Right forelimb (tissue), 1 donor: ENCODE results near the gene FHAD1.

Source experiments
- DNase-seq: peaks from one replicate; pipeline ENCODE4 v3.0.0-alpha.2; 2018

FHAD1 gene

DNA sequence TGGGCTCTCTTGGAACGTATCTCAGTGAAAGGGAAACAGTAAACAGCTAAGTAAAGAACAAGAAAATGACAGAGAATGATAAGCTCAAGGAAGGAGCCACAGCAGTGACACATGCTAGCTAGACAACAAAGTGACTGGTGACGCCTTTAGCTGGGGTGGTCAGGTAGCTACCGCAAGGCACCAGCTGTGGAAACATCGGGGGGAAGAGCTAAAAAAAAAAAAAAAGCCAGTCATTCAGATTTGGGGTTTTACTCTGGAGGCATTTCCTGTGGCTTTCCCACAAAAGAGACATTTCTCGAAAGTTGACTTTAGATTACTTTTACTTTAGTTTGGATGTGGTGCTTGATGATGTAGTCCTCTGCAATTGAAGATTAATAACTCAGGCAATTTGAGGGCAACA, 2.1 kb downstream of the FHAD1 start:
- no peak for DNase-seq

DNA sequence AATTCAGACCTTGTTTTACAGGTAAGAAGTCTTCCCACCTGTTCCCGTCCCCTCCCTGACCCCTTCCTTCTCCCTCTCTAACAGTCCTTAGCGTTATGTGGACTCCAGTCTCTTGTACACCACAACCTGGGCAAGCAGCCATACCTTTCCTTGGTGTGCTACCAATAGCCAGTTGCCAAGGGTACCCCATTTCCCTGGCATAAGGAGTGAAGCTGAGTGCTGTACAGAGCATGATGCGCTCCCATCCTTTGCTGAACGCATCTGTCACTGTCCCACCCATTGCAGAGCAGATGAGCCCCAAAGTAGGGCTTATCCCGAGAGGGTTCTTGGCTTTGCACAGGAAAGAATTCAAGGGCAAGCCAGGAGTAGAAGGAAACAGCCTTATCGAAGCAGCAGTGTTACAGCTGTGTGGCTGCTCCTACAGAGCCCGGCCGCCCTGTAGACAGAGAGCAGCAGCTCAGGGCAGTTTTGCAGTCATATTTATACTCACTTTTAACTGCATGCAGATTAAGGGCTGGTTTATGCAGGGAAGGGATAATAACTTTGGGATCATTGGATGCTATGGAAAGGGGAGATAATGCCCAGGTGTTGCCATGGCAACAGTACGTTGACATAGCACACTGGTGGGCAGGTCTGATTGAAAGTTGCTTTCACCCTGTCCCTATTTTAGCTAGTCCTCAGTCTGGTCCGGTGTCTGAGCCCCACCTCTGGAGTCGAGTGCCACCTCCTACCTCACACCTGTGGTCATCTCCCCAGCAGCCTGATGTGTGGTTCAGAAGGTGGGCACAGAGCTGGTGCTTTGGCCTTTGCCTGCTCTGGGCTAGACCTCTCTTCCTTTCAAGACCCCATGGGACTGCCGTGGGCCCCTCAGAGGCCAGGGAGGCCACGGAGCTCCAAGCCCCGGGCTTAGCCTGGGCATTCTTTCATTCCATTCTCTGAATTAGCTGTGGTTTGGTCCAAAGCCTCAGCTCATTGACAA, 5.1 kb downstream of the FHAD1 start:
- DNase-seq: no peak

DNA sequence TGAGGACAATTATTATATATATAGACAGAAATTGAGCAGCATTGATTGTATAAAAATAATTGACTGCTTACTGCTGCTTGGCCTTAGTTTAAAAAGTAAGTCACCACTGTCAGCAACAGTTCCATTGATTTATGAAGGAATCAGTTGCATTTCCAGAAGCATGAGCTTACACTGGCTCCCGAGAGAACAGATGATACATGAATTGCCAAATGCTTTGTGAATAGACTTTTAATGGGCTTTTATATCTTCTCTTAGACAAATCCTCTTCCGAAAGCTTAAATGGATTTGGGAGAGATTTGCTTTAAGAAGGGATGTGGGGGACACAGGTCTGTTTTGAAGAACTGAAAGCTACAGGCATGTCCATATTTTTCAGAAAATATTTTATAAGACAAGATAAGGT, 7.5 kb downstream of the FHAD1 start:
- no peak for DNase-seq

DNA sequence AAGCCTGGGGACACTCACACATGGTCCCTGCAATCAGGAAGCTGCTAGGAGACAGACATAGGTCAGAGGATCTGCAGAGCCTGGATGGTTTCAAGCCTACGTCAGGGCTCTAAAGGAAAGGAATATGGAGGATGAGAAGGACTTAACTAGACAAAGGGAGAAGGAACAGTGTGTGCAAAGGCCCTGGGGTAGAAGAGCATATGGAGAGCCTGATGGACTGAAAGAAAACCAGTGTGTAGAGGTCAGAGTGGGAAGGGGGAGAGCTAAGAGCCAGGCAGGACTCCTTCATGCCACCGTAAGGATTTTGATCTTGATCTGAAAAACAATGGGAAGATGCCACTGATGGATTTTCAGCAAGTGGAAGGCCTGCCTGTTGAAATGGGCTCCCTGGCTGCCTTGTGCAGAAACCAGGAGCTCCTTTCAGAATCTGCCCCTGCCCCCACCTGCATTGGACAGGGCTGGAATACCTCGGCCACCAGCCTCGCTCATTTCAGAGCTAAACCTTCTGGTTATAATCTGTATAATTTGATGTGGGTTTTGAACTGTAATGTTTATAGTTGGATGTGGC, 8.6 kb downstream of the FHAD1 start:
- no peak for DNase-seq

DNA sequence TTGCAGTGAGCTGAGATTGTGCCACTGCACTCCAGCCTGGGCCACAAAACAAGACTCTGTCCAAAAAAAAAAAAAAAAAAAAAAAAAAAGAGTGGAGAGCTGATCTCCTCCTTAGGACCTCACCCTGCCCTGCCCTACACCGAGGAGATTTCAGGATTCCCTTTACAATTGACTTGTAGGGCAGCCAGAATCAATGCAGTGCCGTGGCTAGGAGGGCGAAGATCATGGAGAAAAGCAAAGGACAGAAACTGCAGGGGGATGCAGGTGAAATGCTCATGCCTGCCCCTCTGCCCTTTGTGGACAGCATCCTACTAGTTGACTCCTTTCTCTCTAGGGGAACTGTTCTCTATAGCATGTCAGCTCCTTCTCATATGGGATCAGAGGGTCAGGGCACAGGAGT, 9.6 kb downstream of the FHAD1 start:
- DNase-seq: no peak

DNA sequence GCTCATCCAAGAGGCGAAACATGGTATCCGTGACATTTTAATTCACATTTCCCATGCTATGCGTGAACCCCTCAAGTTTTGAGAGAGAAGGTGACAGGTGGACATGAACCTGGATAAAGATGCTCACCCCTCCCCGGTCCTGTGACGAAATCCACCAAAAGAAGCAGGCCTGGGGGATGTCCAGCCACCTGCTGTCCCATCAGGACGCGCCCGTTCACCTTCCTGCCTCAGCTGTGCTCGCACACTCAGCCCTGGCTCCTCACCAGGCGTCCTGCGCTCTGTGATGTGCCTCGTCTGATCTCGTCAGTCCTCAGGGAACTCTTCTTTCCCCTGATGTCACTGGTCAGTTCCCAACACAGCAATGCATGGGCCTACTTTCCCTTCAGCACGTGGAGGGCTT, 10.3 kb downstream of the FHAD1 start:
- no peak for DNase-seq

DNA sequence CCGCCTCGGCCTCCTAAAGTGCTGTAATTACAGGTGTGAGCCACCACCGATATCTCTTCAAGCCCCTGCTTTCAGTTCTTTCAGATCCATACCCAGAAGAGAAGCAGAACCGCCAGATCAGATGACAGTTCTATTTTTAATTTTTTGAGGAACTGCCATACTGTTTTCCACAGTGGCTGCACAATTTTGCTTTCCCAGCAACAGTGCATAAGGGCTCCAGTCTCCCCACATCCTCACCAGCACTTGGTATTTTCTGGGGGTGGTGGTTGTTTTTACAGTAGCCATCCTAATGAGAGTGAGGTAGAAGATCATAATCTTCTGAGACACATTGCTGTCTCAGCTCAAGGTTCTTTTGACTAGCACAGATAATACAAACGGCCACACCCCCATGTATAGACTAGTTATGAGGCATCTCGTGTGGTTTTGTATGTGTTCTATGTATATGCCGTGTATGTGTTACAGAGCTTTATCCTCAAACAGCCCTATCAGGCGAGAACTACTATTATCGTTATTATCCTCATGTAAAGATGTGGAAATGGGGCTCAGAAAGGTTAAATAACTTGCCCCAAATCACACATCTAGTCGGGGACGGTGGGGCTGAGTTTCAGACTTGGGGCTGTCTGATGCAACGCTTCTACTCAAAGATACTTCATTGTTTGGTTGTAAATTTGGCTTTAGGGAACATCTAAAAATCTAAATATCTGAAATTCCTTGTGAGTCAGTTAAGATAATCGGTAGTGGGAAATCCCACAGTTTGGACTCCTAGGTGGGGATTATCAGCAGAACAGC, 12.0 kb downstream of the FHAD1 start:
- no peak for DNase-seq

DNA sequence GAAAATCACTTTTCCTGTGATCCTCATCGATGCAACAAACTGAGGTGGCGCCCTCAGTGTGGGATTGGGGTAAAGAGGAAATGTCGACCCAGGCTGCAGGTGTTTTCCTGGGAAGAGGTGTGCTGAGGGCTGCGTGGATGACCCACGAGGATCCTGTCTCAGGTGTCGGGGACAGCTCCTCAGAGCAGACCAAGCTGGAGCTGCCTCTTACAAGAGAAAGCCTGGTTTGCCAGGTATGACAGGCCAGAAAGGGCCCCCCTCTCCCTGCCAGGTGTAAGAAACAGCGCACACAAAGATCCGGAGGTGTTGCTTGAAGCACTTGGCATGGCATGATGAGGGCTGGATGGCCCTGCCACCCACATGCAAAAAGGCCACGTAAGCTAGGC, 12.6 kb downstream of the FHAD1 start:
- no peak for DNase-seq

DNA sequence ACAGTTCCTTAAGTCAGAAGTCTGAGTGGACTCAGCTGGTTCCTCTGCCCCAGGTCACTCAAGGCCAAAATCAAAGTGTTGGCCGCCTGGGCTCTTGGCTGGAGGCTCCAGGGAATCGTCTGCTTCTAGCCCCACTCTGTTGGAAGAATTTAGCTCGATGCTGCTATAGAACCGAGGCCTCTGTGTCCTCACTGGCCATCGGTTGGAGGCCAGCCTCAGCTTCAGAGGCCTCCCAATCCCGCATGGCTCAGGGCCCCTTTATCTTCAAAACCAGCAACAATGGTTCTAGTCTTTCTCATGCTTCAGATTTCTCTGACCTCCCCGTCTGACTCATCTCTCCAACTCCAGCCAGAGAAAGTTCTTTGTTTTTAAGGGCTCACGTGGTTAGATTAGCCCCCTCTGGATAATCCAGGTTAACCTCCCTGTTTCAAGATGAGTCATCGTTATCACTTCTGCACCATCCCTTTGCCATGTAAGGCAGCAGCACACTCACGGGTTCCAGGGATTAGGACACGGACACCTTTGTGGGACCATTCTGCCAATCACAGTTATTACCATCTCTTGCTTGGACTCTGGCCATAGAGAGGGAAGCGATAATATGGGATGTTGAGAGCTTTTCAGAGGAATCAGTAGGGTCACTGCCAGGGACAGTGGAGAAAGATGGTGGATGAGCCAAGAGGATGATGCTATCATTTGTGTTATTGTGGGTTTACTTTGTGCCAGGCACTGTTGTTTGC, 13.6 kb downstream of the FHAD1 start:
- DNase-seq: no peak

DNA sequence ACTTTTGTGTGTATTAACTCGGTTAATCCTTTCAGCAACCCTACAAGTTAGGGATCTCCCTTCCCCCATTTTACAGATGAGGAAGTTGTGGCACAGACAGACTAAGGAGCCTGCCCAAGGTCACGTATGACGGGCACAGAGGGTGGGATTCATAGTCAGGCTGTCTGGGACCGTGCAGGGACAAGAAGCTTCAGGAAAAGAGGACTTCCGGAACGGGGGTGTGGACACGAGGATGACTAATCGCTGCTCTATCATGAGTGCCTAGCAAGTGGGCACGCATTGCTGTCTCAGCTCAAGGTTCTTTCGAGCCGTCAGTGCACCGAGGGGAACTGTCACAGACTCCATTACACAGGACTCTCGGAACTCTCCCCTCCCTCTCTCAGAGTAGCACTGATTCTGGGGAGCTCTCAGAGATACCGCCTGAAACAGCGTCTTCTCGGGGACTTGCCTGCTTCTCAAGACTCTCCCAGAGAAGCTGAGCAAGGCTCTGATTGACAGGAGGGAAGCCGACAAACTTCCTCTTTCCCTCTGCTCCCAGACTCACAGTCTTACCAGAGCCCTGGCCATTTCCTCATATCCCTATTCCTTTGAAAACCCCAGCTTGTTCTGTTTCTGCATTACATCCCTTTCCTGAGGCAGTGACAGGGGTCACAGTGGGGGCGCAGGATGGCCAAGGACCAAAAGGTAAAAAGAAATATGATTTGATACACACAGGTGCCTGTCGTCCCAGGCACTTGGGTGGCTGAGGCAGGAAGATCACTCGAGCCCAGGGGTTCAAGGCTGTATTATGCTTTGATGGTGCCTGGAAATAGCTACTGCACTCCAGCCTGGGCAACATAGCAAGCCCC, 14.4 kb downstream of the FHAD1 start:
- DNase-seq: no peak

DNA sequence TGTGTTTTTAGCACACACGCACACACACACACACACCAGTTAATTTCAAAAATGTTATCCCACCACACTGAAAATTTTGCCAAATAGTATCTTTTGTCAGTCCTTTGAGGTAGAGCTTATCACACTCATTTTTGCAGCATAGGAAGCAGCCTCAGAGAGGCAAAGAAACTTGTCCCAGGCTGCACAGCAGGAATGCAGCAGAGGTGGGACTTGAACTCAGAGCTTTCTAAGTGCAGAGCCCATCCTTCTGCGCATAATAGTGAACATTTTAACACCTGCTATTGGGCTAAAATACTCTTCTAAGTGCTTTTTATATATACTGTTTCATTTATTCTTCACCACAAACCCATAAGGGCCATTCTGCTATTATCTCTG, 15.0 kb downstream of the FHAD1 start:
- DNase-seq: no peak

DNA sequence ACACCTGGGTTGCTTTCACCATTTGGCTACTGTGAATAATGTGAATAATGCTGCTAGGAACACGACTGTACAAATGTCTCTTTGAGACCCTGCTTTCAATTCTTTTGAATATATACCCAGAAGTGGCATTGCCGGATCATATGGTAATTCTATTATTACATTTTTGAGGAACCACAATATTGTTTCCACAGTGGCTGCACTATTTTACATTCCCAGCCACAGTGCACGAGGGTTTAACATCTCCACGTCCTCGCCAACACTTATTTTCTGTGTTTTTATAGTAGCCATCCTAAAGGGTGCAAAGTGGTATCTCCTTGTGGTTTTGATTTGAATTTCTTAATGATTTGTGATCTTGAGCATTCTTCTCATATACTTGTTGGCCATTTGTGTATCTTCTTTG, 15.7 kb downstream of the FHAD1 start:
- DNase-seq: no peak

DNA sequence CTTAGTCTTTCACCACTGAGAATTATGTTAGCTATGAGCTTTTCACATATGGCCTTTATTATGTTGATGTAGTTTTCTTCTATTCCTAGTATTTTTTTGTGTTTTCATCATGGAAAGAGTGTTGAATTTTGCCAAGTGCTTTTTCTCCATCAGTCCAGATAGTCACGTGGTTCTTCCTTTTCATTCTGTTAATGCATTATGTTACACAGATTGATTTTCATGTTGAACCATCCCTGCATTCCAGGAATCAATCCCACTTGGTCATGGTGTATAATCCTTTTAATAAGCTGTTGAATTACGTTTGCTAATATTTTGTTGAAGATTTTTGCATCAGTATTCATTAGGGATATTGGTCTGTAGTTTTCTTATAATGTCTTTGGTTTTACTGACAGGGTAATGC, 17.7 kb downstream of the FHAD1 start:
- DNase-seq: no peak

DNA sequence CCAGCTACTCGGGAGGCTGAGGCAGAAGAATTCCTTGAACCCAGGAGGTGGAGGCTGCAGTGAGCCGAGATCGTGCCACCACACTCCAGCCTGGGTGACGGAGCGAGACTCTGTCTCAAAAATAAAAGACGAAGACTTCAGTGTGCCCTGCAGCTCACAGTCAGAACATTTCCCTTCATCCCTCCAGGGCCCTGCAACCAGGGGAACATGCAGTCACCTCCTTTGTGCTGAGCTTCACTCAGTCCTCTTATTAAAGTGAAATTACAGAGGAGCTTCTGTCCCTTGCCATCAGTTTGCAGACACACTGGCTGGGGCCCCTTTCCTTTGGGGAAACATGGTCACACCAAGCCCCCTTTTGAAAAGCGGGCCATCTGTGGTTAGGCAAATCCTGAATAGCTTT, 24.2 kb downstream of the FHAD1 start:
- DNase-seq: no peak

DNA sequence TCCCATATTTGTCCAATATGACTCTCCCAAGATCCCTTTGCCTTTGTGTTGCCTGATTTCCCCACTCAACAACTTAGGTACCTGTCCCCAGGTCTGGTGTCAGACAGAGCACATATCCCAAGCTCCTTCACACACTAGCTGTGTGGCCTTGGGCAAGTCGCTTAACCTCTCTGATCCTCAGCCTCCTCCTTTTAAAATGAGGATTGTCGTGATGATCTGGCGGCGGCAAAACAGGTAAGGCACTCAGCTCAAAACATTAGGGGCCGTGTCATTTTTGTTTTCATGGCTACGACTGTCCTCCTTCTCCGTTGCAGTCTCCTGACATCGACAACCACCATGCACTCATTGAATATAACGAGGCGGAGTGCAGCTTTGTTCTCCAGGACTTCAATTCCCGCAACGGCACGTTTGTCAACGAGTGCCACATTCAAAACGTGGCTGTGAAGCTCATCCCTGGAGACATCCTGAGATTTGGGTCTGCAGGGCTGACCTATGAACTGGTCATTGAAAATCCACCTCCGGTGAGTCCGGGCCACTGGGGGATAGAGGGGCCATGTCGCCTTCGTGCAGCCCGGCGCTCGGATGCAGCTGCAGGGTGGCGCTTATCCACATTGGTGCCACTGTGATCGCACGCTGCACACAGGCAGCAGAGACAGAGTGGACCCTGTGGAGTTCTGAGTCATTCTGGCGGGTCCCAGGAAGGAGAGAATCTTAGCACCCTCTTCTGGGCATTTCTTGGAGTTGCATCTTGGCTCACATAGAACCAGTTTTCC, 25.2 kb downstream of the FHAD1 start:
- DNase-seq: peak; percentile 59

DNA sequence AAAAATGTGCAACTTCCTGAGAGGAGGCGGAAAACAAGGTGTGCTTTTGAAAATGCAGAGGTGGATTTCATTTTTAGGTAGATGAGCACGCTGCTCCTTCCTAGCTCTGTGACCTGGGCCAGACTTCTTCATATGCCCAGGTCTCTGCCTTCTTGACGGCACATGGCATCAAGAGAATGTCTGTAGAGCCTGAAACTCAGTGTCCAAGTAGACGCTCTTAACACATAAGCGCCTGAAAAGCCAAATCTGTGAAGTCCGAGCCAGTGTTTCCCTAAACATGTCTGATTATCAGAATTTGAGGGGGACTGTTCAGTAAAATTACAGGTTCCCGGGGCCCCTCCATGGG, 25.7 kb downstream of the FHAD1 start:
- DNase-seq: no peak

DNA sequence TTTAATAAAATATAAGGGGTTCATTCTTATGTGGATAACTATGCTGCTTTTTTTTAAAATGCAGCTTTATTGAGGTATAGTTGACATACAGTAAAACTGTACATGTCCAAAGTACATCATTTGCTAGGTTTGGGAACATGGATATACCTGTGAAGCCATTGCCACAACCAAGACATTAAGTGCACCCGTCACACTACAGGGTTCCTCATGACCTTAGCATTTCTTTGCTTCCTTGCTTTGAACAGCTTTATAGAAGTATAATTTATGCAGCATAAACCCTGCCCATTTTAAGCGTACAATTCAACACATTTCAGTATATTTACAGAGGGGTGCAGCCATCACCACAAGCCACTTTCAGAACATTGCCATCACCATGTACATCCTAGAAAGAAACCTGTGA, 26.3 kb downstream of the FHAD1 start:
- no peak for DNase-seq

DNA sequence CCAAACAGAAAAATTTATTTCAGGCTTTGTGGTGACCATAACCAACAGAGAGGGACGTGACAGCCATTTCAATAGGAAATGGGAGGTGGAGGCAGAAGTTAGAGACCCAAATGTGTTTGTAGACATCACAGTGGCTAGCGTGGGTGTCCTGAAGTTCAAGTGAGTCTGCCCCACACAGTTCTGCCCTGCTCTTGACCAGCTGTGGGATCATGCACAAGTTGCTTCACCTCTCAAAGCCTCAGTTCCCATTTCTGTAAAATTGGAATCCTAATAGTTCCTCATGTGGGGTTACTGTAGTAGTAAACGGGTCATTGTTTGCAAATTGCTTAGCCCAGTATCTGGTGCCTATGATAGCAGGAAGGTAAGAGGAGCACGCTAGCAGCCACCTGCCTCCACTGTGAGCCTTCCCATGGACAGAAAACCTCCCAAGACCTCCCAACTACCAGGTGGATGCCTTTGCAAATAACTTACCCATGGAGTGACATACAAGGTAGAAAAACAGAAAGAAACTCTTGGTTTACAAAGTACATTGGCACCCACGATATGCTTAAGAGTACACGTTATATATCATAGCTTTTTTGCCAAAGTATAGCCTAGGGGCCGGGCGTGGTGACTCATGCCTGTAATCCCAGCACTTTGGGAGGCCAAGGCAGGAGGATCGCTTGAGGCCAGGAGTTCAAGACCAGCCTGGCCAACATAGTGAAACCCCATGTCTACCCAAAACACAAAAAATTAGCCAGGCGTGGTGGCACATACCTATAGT, 29.1 kb downstream of the FHAD1 start:
- DNase-seq: no peak

DNA sequence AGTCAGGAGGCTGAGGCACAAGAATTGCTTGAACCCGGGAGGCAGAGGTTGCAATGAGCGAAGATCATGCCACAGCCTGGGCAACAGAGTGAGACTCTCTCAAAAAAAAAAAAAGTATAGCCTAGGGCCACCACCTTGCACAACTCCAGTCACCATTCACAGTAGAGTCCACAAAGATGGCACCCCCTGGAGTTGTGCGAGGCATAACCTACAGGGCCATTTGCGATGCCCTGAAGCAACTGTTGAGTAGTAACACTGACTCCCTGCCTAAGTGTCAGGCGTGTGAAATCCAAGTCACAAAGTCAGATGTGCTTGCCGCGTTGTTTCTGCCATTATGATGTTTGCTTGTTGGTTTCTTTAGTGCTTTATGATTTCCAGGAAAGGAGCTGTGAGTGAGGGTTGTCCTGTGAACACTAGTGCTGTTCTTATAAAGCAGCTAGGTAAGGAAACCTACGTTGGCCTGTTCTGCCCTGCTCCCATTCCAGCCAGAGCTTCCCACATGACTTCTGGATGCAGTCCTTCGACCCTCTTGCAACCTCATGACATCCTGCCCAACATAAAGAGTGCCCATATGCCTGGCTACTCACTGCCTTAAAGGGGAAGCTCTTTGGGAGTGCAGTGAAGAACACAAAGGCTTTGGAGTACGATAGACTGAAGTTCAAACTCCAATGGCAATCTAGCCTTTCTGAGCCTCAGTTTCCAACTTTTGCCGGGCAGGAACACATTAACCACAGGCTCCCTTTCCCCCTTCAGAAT, 29.8 kb downstream of the FHAD1 start:
- no peak for DNase-seq

DNA sequence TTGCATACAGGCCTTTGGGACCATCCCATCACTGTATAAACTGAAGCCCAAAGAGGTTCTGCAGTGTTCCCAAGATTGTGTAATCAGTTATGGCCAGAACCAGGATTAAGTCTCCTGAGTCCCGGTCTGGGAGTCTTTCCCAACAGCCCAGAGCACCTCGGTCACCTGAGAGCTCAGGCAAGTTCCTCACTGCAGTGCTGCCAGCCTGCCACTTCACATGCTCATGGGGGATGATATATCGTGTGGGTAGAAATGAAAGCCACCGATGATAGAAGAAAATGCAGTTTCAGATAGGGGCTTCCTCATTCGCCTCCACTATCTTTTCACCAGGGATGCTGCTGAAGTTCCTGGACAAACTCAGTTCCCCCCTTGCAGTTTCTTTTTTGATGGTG, 30.4 kb downstream of the FHAD1 start:
- no peak for DNase-seq
